Activated naive CD4-positive, alpha-beta T cell treated with anti-CD3 and anti-CD28 coated beads, Interleukin-2, amount 50 U/mL, for 72 hours (primary cell): ENCODE results near the gene RB1. TPM values are rescaled to one million over a fixed set of nuclear protein-coding genes. Genes with fewer than 3 reads are reported as not detected.
A peak's percentile ranks its signal among the peaks of the same experiment; 100 is the strongest.
"Not testable (repeated sequence)": the region's sequence is repeated elsewhere in the genome, so short reads cannot be mapped to it uniquely, and the experiment has no call there.

Experiments used
- ATAC-seq, 2 donors: fragments of 150-1000 bp; cut with Tn5 transposase; 2 replicates each; pipeline ENCODE4 v1.10.0; 2021; ENCODE audit warnings: mild to moderate bottlenecking in 2 of 2, moderate library complexity in 2 of 2
- DNase-seq, 2 donors: peaks; one replicate each; pipeline ENCODE4 v3.0.0; 2021 to 2022; ENCODE audit warnings: low spot score in 2 of 2
- H3K27ac Mint-ChIP-seq, 2 donors: one replicate each; pipeline ENCODE4 v1.8.0; 2022; ENCODE audit warnings: mild to moderate bottlenecking in 2 of 2, mixed read lengths in 2 of 2
- H3K36me3 Mint-ChIP-seq, 2 donors: one replicate each; pipeline ENCODE4 v1.8.0; 2022; ENCODE audit warnings: mixed read lengths in 2 of 2
- H3K9me3 Mint-ChIP-seq, 2 donors: one replicate each; pipeline ENCODE4 v1.8.0; 2022; ENCODE audit warnings: mixed read lengths in 2 of 2
- total RNA-seq, 2 donors: library from RNA; stranded (reverse); gene quantifications; one replicate each; pipeline ENCODE4 v1.2.3, GENCODE V29; 2022

RB1 gene
- total RNA-seq, 2 donors from 2014 or later = 30.3 to 33.8 TPM

- peak; percentile 50 to 54 for ATAC-seq
- peaks cover 34 to 57% of the 10 kb centered on the region in 2 donors for H3K36me3 Mint-ChIP-seq
- DNase-seq = no peak
- peaks cover 0 to 9% of the 10 kb centered on the region in 2 donors for H3K9me3 Mint-ChIP-seq
- H3K27ac Mint-ChIP-seq = peak overlapping the region in 1 of 2 donors; percentile 73
Measured at GRCh38 chr13:48318821-48319511, 15.4 kb downstream of the RB1 start.

GRCh38 chr13:48319531-48320398 lies 16.2 kb downstream of the RB1 start:
- ATAC-seq (peak; percentile 23 to 66), DNase-seq (no peak)
- Mint-ChIP-seq H3K9me3 (peaks cover 0 to 9% of the 10 kb centered on the region in 2 donors), H3K27ac (peak overlapping the region; percentile 73), H3K36me3 (peaks cover 34 to 54% of the 10 kb centered on the region in 2 donors)

GRCh38 chr13:48320399-48320790 lies 16.8 kb downstream of the RB1 start:
- Mint-ChIP-seq H3K27ac (no peak overlapping the region), H3K36me3 (peaks cover 34 to 54% of the 10 kb centered on the region in 2 donors)
- peak in 1 of 2 donors; percentile 25 for ATAC-seq

GRCh38 chr13:48320891-48321510 lies 17.4 kb downstream of the RB1 start:
- DNase-seq (no peak), ATAC-seq (no peak)
- Mint-ChIP-seq H3K9me3 (peaks cover 0 to 9% of the 10 kb centered on the region in 2 donors), H3K27ac (peak overlapping the region; percentile 5 to 14), H3K36me3 (peaks cover 34 to 54% of the 10 kb centered on the region in 2 donors)

More at GRCh38 chr13:48320399-48320790, 16.8 kb downstream of the RB1 start:
- DNase-seq = no peak
- H3K9me3 Mint-ChIP-seq = peaks cover 0 to 9% of the 10 kb centered on the region in 2 donors

GRCh38 chr13:48322294-48322693 lies 18.7 kb downstream of the RB1 start:
- Mint-ChIP-seq H3K9me3 (peaks cover 0 to 9% of the 10 kb centered on the region in 2 donors), H3K36me3 (peaks cover 26 to 54% of the 10 kb centered on the region in 2 donors), H3K27ac (no peak overlapping the region)
- DNase-seq (no peak), ATAC-seq (no peak)

- peaks cover 10% of the 10 kb centered on the region in 2 donors for H3K36me3 Mint-ChIP-seq
- no peak for DNase-seq
- H3K27ac Mint-ChIP-seq = peak overlapping the region in 1 of 2 donors; percentile 26
- H3K9me3 Mint-ChIP-seq = peaks cover 0 to 8% of the 10 kb centered on the region in 2 donors
- ATAC-seq = no peak
Measured at GRCh38 chr13:48333976-48334375, 30.4 kb downstream of the RB1 start.

GRCh38 chr13:48334534-48335127 lies 31.1 kb downstream of the RB1 start:
- ATAC-seq = peak in 1 of 2 donors; percentile 56
- no peak for DNase-seq
- Mint-ChIP-seq H3K27ac (no peak overlapping the region), H3K36me3 (peaks cover 13 to 14% of the 10 kb centered on the region in 2 donors), H3K9me3 (peaks cover 0 to 8% of the 10 kb centered on the region in 2 donors)

- not testable (repeated sequence) for DNase-seq, H3K27ac Mint-ChIP-seq, H3K9me3 Mint-ChIP-seq, ATAC-seq
- H3K36me3 Mint-ChIP-seq = peaks cover 13 to 14% of the 10 kb centered on the region in 2 donors
Measured at GRCh38 chr13:48339198-48339597, 35.6 kb downstream of the RB1 start.

- Mint-ChIP-seq H3K27ac (no peak overlapping the region), H3K9me3 (peaks cover 0 to 2% of the 10 kb centered on the region in 2 donors), H3K36me3 (peaks cover 12 to 19% of the 10 kb centered on the region in 2 donors)
- DNase-seq (no peak), ATAC-seq (no peak)
Measured at GRCh38 chr13:48344264-48344663, 40.7 kb downstream of the RB1 start.

GRCh38 chr13:48346583-48346982 lies 43.0 kb downstream of the RB1 start:
- H3K9me3 Mint-ChIP-seq = peaks cover 6 to 7% of the 10 kb centered on the region in 2 donors
- DNase-seq = no peak
- H3K36me3 Mint-ChIP-seq = peaks cover 35 to 42% of the 10 kb centered on the region in 2 donors
- ATAC-seq = peak in 1 of 2 donors; percentile 95
- no peak overlapping the region for H3K27ac Mint-ChIP-seq

GRCh38 chr13:48349525-48349924 lies 46.0 kb downstream of the RB1 start:
- Mint-ChIP-seq H3K9me3 (peaks cover 24 to 32% of the 10 kb centered on the region in 2 donors), H3K36me3 (peaks cover 58 to 69% of the 10 kb centered on the region in 2 donors), H3K27ac (no peak overlapping the region)
- ATAC-seq (no peak), DNase-seq (no peak)

GRCh38 chr13:48353590-48353989 lies 50.0 kb downstream of the RB1 start:
- DNase-seq = no peak
- ATAC-seq = no peak
- Mint-ChIP-seq H3K36me3 (peaks cover 56 to 64% of the 10 kb centered on the region in 2 donors), H3K27ac (no peak overlapping the region), H3K9me3 (peaks cover 26 to 40% of the 10 kb centered on the region in 2 donors)

- DNase-seq = not testable (repeated sequence)
- Mint-ChIP-seq H3K36me3 (peaks cover 41 to 46% of the 10 kb centered on the region in 2 donors), H3K9me3 (peaks cover 26 to 33% of the 10 kb centered on the region in 2 donors)
Measured at GRCh38 chr13:48355524-48355923, 52.0 kb downstream of the RB1 start.

GRCh38 chr13:48356750-48357149 lies 53.2 kb downstream of the RB1 start:
- no peak for DNase-seq
- H3K27ac Mint-ChIP-seq = no peak overlapping the region
- ATAC-seq = no peak
- peaks cover 31 to 34% of the 10 kb centered on the region in 2 donors for H3K36me3 Mint-ChIP-seq
- H3K9me3 Mint-ChIP-seq = peaks cover 19 to 33% of the 10 kb centered on the region in 2 donors

More at GRCh38 chr13:48355524-48355923, 52.0 kb downstream of the RB1 start:
- ATAC-seq, H3K27ac Mint-ChIP-seq: not testable (repeated sequence)

GRCh38 chr13:48369988-48370387 lies 66.4 kb downstream of the RB1 start:
- no peak for ATAC-seq
- Mint-ChIP-seq H3K36me3 (peaks cover 14 to 18% of the 10 kb centered on the region in 2 donors), H3K9me3 (peaks cover 3 to 4% of the 10 kb centered on the region in 2 donors), H3K27ac (no peak overlapping the region)
- no peak for DNase-seq

GRCh38 chr13:48370815-48371214 lies 67.3 kb downstream of the RB1 start:
- Mint-ChIP-seq H3K9me3 (peaks cover 3 to 5% of the 10 kb centered on the region in 2 donors), H3K36me3 (peaks cover 17 to 19% of the 10 kb centered on the region in 2 donors), H3K27ac (no peak overlapping the region)
- DNase-seq (no peak), ATAC-seq (no peak)
